GM06990 (cell line): Measurements from ENCODE around the gene ITGB2.

ENCODE experiments used
- DNase-seq: peaks from one replicate; pipeline ENCODE4 v3.0.0-alpha.2; 2011; ENCODE audit not compliant: insufficient read length; ENCODE audit errors: extremely low read depth
- H3K27me3 ChIP-seq: replicated peaks from 2 replicates; pipeline ENCODE4 v1.6.0; 2011; ENCODE audit warnings: low read length; ENCODE audit not compliant: control insufficient read depth, insufficient read depth
- H3K36me3 ChIP-seq: 2 replicates; pipeline ENCODE4 v1.5.1; 2011; ENCODE audit warnings: low read length; ENCODE audit not compliant: control insufficient read depth, insufficient read depth
- H3K4me3 ChIP-seq: replicated peaks from 2 replicates; pipeline ENCODE4 v1.5.1; 2011; ENCODE audit warnings: low read depth, mild to moderate bottlenecking, control low read depth, low read length
- TF ChIP-seq, protein P1 (sequence below): IDR thresholded peaks from 2 replicates; pipeline ENCODE4 v1.5.1; 2011; ENCODE audit warnings: low read length, control low read depth, mild to moderate bottlenecking, inconsistent platforms; ENCODE audit not compliant: insufficient read depth, poor library complexity, severe bottlenecking

Gene ITGB2

DNA sequence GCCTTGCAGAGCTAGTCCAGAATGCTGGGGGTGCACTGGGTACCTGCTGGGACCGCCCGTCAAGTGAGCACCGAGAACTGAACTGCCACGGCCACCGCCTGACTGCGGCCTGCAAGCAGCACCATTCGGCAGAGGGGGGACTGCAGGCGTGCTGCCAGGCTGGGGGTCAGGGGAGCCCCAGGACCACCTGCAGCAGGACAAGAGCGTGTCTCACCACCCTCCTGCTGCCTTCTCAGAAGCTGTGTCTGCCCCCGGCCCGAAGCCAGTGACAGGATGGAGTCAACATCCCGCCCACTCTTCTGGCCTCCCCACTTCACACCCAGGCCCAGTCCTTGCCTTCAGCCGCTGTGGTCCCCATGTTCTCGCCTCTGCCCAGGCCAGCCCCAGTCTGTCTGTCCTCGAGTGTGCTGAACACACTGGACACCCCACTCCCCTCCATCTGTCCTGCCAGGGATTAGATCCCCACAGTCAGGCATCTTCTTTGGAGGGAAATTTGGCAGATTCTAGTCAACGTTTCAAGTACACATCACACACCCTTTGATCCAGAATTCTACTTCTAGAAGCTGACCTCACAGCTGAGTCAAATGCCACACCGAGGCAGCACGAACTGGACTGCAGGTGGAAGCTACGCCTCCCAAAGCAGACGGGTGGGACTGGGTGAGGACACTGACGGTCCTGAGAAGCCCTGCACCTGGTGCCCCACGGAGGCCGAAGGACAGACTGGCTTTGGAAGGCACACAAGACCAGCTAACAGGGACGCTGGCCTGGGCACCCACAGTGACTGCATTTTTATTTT lies 73.2 kb downstream of the ITGB2 start:
- Histone ChIP-seq H3K4me3 (no peak overlapping the region), H3K36me3 (peaks cover 10% of the 10 kb centered on the region), H3K27me3 (no peaks in the 10 kb centered on the region; the same call in none of the 2 replicates)
- no peak for DNase-seq
- TF ChIP-seq, protein P1, sequence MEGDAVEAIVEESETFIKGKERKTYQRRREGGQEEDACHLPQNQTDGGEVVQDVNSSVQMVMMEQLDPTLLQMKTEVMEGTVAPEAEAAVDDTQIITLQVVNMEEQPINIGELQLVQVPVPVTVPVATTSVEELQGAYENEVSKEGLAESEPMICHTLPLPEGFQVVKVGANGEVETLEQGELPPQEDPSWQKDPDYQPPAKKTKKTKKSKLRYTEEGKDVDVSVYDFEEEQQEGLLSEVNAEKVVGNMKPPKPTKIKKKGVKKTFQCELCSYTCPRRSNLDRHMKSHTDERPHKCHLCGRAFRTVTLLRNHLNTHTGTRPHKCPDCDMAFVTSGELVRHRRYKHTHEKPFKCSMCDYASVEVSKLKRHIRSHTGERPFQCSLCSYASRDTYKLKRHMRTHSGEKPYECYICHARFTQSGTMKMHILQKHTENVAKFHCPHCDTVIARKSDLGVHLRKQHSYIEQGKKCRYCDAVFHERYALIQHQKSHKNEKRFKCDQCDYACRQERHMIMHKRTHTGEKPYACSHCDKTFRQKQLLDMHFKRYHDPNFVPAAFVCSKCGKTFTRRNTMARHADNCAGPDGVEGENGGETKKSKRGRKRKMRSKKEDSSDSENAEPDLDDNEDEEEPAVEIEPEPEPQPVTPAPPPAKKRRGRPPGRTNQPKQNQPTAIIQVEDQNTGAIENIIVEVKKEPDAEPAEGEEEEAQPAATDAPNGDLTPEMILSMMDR, result no peak

DNA sequence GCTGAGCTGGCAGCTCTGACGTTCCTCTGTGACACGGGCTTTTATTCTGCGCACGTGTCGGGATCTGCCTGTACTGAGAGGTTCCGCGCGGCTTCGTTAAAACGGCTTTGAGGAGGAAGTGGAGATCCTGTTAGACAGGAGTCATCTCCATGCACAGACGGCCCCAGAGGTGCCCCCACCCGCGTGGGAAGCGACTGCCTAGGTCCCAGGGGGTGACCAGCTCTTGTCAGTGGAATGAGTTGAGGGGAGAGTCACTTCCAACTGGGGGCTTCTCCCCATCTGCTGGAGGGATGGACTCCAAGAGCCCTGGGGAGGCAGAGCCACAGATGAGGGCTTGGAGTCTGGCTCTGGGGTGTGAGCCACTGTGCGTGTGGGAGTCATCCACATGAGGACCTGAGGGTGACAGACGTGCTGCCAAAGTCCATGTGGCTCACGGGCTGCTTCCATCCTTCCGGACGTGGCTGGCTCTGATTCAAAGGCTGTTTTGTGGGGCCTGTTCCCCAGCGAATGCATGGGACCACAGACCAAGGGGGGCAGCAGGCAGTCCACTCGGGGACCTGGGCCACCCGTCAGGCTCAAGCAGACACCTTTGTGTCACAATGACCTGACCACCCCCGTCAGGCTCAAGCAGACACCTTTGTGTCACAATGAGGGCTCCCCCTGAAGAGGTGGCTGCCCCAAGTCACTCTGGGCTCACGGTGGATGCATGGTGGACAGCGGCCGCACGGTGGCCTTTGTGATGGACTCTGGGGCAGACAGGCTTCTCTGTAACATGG lies 74.0 kb downstream of the ITGB2 start:
- Histone ChIP-seq H3K36me3 (peaks cover 8% of the 10 kb centered on the region), H3K4me3 (no peak overlapping the region), H3K27me3 (no peaks in the 10 kb centered on the region; the same call in none of the 2 replicates)
- no peak for DNase-seq
- TF ChIP-seq, protein P1, result no peak

DNA sequence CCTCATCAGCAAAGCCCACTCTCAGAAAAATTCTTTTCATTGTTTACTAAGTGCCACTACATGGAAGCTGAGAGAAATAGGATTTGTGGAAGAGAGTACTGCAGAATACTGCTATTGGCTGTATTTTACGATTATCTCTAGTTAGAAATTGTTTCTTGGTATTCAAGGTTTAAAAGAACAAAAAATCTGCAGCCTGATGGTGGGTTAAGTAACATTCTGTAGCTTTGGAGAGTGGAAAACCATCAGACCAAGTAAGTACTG lies 74.5 kb downstream of the ITGB2 start:
- Histone ChIP-seq H3K27me3 (no peaks in the 10 kb centered on the region; the same call in none of the 2 replicates), H3K36me3 (peaks cover 8% of the 10 kb centered on the region), H3K4me3 (peak overlapping the region; percentile 40)
- TF ChIP-seq, protein P1, result no peak
- DNase-seq, result no peak

- TF ChIP-seq, protein P1, result peak; percentile 32
- DNase-seq, result peak; percentile 46
Measured at GRCh38 chr21:44845418-44846223, 75.1 kb downstream of the ITGB2 start.

GRCh38 chr21:44844256-44844655 lies 76.4 kb downstream of the ITGB2 start:
- no peak overlapping the region for H3K4me3 ChIP-seq
- peaks cover 3% of the 10 kb centered on the region for H3K36me3 ChIP-seq
- no peak for DNase-seq
- TF ChIP-seq, protein P1, result no peak
- H3K27me3 ChIP-seq, result no peaks in the 10 kb centered on the region; the same call in none of the 2 replicates

More at GRCh38 chr21:44845418-44846223, 75.1 kb downstream of the ITGB2 start:
- H3K36me3 ChIP-seq, result peaks cover 8% of the 10 kb centered on the region
- no peaks in the 10 kb centered on the region; the same call in none of the 2 replicates for H3K27me3 ChIP-seq
- H3K4me3 ChIP-seq, result peak overlapping the region; percentile 40
